SK-N-SH treated with all-trans-retinoic acid at 6 μM for 48 hours (cell line): ENCODE results near the gene GNAS.

Experiments
- ATAC-seq: fragments of 200-7000 bp; cut with Tn5 transposase; 3 replicates; pipeline ENCODE4 v1.9.1; 2020; ENCODE audit warnings: mild to moderate bottlenecking, moderate library complexity
- ARNTL ChIP-seq: fragments of 450-650 bp; formaldehyde crosslinking; IDR thresholded peaks from 2 replicates; pipeline ENCODE4 v1.5.0; 2020; ENCODE audit warnings: low read depth, mild to moderate bottlenecking, moderate library complexity, borderline replicate concordance
- BACH2 ChIP-seq: fragments of 250-450 bp; sonication (Bioruptor Pico); IDR thresholded peaks from 2 replicates; pipeline ENCODE4 v1.9.0; 2021; ENCODE audit warnings: mild to moderate bottlenecking, borderline replicate concordance
- CSDC2 ChIP-seq: fragments of 250-450 bp; sonication (Bioruptor Pico); IDR thresholded peaks from 2 replicates; pipeline ENCODE4 v1.5.0; 2020; ENCODE audit warnings: mild to moderate bottlenecking, moderate library complexity
- ESRRG ChIP-seq: fragments of 250-450 bp; sonication (Bioruptor Pico); IDR thresholded peaks from 2 replicates; pipeline ENCODE4 v1.6.1; 2021; ENCODE audit warnings: mild to moderate bottlenecking
- GLIS3 ChIP-seq: fragments of 250-450 bp; sonication (Bioruptor Pico); IDR thresholded peaks from 2 replicates; pipeline ENCODE4 v1.5.0; 2020; ENCODE audit warnings: mild to moderate bottlenecking, moderate library complexity
- ISL1 ChIP-seq: fragments of 250-450 bp; sonication (Bioruptor Pico); IDR thresholded peaks from 2 replicates; pipeline ENCODE4 v2.1.2; 2022; ENCODE audit warnings: mild to moderate bottlenecking, moderate library complexity
- OSR1 ChIP-seq: fragments of 250-450 bp; sonication (Bioruptor Pico); IDR thresholded peaks from 2 replicates; pipeline ENCODE4 v1.8.0; 2022; ENCODE audit warnings: moderate library complexity, mild to moderate bottlenecking, inconsistent platforms
- PPARA ChIP-seq: fragments of 250-450 bp; sonication (Bioruptor Pico); IDR thresholded peaks from 2 replicates; pipeline ENCODE4 v1.5.0; 2020; ENCODE audit warnings: mild to moderate bottlenecking, borderline replicate concordance
- RARB ChIP-seq: fragments of 250-450 bp; sonication (Bioruptor Pico); IDR thresholded peaks from 2 replicates; pipeline ENCODE4 v1.8.0; 2021; ENCODE audit warnings: mild to moderate bottlenecking, moderate library complexity
- SNAI2 ChIP-seq: fragments of 250-450 bp; sonication (Bioruptor Pico); IDR thresholded peaks from 2 replicates; pipeline ENCODE4 v1.5.0; 2020; ENCODE audit warnings: mild to moderate bottlenecking, moderate library complexity
- TOX ChIP-seq: fragments of 250-450 bp; sonication (Bioruptor Pico); IDR thresholded peaks from 2 replicates; pipeline ENCODE4 v1.8.0; 2021; ENCODE audit warnings: mild to moderate bottlenecking, moderate library complexity, borderline replicate concordance
- ZC3H10 ChIP-seq: fragments of 250-450 bp; sonication (Bioruptor Pico); IDR thresholded peaks from 2 replicates; pipeline ENCODE4 v1.5.1; 2021; ENCODE audit warnings: mild to moderate bottlenecking, moderate library complexity
- ZNF565 ChIP-seq: fragments of 450-650 bp; formaldehyde crosslinking; conservative IDR thresholded peaks from 2 replicates; pipeline ENCODE4 v1.5.0; 2020; ENCODE audit warnings: low read depth, mild to moderate bottlenecking, moderate library complexity
- ZNF70 ChIP-seq: fragments of 450-650 bp; formaldehyde crosslinking; IDR thresholded peaks from 2 replicates; pipeline ENCODE4 v1.5.0; 2020; ENCODE audit warnings: mild to moderate bottlenecking, moderate library complexity
- ZNF8 ChIP-seq: fragments of 450-650 bp; formaldehyde crosslinking; IDR thresholded peaks from 2 replicates; pipeline ENCODE4 v1.5.0; 2020; ENCODE audit warnings: mild to moderate bottlenecking, moderate library complexity
- TF ChIP-seq, protein P1 (sequence below): fragments of 250-450 bp; sonication (Bioruptor Pico); IDR thresholded peaks from 2 replicates; pipeline ENCODE4 v1.5.0; 2020; ENCODE audit warnings: mild to moderate bottlenecking, moderate library complexity
- TF ChIP-seq, protein P2 (sequence below): fragments of 250-450 bp; sonication (Bioruptor Pico); IDR thresholded peaks from 2 replicates; pipeline ENCODE4 v1.8.0; 2020; ENCODE audit warnings: mild to moderate bottlenecking, moderate library complexity, borderline replicate concordance
- TF ChIP-seq, protein P3 (sequence below): fragments of 250-450 bp; sonication (Bioruptor Pico); IDR thresholded peaks from 2 replicates; pipeline ENCODE4 v1.5.1; 2020; ENCODE audit warnings: low read depth, mild to moderate bottlenecking, moderate library complexity
- TF ChIP-seq, protein P4 (sequence below): fragments of 250-450 bp; sonication (Bioruptor Pico); IDR thresholded peaks from 2 replicates; pipeline ENCODE4 v1.8.0; 2021; ENCODE audit warnings: low read depth, mild to moderate bottlenecking, moderate library complexity, borderline replicate concordance
- TF ChIP-seq, protein P5 (sequence below): fragments of 250-450 bp; sonication (Bioruptor Pico); IDR thresholded peaks from 2 replicates; pipeline ENCODE4 v1.5.1; 2021; ENCODE audit warnings: mild to moderate bottlenecking, moderate library complexity

Gene GNAS

GRCh38 chr20:58909585-58909984, 57.1 kb downstream of the GNAS start:
- no peak for TF ChIP-seq OSR1
- TF ChIP-seq, protein P1, sequence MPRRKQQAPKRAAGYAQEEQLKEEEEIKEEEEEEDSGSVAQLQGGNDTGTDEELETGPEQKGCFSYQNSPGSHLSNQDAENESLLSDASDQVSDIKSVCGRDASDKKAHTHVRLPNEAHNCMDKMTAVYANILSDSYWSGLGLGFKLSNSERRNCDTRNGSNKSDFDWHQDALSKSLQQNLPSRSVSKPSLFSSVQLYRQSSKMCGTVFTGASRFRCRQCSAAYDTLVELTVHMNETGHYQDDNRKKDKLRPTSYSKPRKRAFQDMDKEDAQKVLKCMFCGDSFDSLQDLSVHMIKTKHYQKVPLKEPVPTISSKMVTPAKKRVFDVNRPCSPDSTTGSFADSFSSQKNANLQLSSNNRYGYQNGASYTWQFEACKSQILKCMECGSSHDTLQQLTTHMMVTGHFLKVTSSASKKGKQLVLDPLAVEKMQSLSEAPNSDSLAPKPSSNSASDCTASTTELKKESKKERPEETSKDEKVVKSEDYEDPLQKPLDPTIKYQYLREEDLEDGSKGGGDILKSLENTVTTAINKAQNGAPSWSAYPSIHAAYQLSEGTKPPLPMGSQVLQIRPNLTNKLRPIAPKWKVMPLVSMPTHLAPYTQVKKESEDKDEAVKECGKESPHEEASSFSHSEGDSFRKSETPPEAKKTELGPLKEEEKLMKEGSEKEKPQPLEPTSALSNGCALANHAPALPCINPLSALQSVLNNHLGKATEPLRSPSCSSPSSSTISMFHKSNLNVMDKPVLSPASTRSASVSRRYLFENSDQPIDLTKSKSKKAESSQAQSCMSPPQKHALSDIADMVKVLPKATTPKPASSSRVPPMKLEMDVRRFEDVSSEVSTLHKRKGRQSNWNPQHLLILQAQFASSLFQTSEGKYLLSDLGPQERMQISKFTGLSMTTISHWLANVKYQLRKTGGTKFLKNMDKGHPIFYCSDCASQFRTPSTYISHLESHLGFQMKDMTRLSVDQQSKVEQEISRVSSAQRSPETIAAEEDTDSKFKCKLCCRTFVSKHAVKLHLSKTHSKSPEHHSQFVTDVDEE, result no peak
- no peak for TF ChIP-seq PPARA (CRISPR knock-in tag)
- TF ChIP-seq, protein P2, sequence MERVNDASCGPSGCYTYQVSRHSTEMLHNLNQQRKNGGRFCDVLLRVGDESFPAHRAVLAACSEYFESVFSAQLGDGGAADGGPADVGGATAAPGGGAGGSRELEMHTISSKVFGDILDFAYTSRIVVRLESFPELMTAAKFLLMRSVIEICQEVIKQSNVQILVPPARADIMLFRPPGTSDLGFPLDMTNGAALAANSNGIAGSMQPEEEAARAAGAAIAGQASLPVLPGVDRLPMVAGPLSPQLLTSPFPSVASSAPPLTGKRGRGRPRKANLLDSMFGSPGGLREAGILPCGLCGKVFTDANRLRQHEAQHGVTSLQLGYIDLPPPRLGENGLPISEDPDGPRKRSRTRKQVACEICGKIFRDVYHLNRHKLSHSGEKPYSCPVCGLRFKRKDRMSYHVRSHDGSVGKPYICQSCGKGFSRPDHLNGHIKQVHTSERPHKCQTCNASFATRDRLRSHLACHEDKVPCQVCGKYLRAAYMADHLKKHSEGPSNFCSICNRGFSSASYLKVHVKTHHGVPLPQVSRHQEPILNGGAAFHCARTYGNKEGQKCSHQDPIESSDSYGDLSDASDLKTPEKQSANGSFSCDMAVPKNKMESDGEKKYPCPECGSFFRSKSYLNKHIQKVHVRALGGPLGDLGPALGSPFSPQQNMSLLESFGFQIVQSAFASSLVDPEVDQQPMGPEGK (CRISPR knock-in tag), result no peak
- TF ChIP-seq, protein P3, sequence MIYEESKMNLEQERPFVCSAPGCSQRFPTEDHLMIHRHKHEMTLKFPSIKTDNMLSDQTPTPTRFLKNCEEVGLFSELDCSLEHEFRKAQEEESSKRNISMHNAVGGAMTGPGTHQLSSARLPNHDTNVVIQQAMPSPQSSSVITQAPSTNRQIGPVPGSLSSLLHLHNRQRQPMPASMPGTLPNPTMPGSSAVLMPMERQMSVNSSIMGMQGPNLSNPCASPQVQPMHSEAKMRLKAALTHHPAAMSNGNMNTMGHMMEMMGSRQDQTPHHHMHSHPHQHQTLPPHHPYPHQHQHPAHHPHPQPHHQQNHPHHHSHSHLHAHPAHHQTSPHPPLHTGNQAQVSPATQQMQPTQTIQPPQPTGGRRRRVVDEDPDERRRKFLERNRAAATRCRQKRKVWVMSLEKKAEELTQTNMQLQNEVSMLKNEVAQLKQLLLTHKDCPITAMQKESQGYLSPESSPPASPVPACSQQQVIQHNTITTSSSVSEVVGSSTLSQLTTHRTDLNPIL (CRISPR knock-in tag), result no peak
- ATAC-seq, result no peak

- TF ChIP-seq, protein P2 (CRISPR knock-in tag), result no peak
- TF ChIP-seq PPARA (CRISPR knock-in tag) (no peak), ZNF70 (CRISPR knock-in tag) (no peak), ISL1 (CRISPR knock-in tag) (no peak), OSR1 (no peak), ARNTL (CRISPR knock-in tag) (no peak), ZC3H10 (no peak), ZNF8 (CRISPR knock-in tag) (no peak), RARB (no peak), TOX (no peak), ZNF565 (CRISPR knock-in tag) (no peak)
- TF ChIP-seq, protein P4, sequence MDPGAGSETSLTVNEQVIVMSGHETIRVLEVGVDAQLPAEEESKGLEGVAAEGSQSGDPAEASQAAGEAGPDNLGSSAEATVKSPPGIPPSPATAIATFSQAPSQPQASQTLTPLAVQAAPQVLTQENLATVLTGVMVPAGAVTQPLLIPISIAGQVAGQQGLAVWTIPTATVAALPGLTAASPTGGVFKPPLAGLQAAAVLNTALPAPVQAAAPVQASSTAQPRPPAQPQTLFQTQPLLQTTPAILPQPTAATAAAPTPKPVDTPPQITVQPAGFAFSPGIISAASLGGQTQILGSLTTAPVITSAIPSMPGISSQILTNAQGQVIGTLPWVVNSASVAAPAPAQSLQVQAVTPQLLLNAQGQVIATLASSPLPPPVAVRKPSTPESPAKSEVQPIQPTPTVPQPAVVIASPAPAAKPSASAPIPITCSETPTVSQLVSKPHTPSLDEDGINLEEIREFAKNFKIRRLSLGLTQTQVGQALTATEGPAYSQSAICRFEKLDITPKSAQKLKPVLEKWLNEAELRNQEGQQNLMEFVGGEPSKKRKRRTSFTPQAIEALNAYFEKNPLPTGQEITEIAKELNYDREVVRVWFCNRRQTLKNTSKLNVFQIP (CRISPR knock-in tag), result no peak
- TF ChIP-seq, protein P3 (CRISPR knock-in tag), result no peak
- no peak for ATAC-seq
Observed at GRCh38 chr20:58910473-58910872, 58.0 kb downstream of the GNAS start.

DNA sequence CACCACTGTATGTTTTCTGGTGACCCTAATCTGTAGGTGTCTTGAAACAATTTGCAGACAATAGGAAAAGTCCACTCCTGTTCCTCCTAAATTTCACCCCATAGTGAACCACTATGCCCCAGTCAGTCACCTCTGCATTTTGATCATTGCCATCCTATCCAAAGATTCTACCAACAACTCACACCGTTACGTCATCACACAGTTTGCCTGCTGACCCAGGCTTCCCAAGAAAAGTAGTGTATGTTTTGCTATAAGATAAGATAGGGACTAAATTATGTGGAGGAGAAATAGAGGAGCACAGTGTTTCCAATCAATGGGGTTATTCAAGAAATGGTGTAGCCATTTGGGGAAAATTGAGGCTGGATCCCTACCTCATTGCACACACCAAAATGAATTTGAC, 58.8 kb downstream of the GNAS start:
- ATAC-seq, result no peak
- TF ChIP-seq ZNF565 (CRISPR knock-in tag) (no peak), OSR1 (no peak), ISL1 (CRISPR knock-in tag) (no peak), TOX (no peak), BACH2 (no peak), ARNTL (CRISPR knock-in tag) (no peak), CSDC2 (CRISPR knock-in tag) (no peak), ESRRG (CRISPR knock-in tag) (no peak), GLIS3 (CRISPR knock-in tag) (no peak), SNAI2 (CRISPR knock-in tag) (no peak)
- TF ChIP-seq, protein P3 (CRISPR knock-in tag), result no peak
- TF ChIP-seq, protein P5, sequence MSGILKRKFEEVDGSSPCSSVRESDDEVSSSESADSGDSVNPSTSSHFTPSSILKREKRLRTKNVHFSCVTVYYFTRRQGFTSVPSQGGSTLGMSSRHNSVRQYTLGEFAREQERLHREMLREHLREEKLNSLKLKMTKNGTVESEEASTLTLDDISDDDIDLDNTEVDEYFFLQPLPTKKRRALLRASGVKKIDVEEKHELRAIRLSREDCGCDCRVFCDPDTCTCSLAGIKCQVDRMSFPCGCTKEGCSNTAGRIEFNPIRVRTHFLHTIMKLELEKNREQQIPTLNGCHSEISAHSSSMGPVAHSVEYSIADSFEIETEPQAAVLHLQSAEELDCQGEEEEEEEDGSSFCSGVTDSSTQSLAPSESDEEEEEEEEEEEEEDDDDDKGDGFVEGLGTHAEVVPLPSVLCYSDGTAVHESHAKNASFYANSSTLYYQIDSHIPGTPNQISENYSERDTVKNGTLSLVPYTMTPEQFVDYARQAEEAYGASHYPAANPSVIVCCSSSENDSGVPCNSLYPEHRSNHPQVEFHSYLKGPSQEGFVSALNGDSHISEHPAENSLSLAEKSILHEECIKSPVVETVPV (CRISPR knock-in tag), result no peak
- TF ChIP-seq, protein P4 (CRISPR knock-in tag), result no peak
